Measurements from ENCODE around the gene TMEM134. TPM values are rescaled to one million over a fixed set of nuclear protein-coding genes. Genes with fewer than 3 reads are reported as not detected.
"Not testable (repeated sequence)": the region's sequence is repeated elsewhere in the genome, so short reads cannot be mapped to it uniquely, and the experiment has no call there.

Gene TMEM134
- total RNA-seq, 3 donors from 2014 or later (not counting 1 experiment from before 2014, with no cell fraction given) = 57.8 to 65.7 (median 61.2) TPM

GRCh38 chr11:67466367-67466766 is 2.7 kb downstream of the TMEM134 start:
- H3K27me3 Mint-ChIP-seq (ENCODE audit: low read depth in 2 of 2) = no peaks in the 10 kb centered on the region
- no peaks in the 10 kb centered on the region for H3K36me3 Mint-ChIP-seq
- H3K27ac ChIP-seq (ENCODE audit: low read length) = no peak overlapping the region
- H3K27ac Mint-ChIP-seq = peak overlapping the region; percentile 18 to 33
- no peak overlapping the region for H3K4me3 ChIP-seq (ENCODE audit: low read length)
- H3K9me3 Mint-ChIP-seq = no peaks in the 10 kb centered on the region
- intact Hi-C loops (cut with micrococcal nuclease) = loop anchor here (5.0 kb wide), 1 partner anchor 64 kb away; the partner anchor contains the start of genes PPP1CA and TBC1D10C
- no peaks in the 10 kb centered on the region for H3K9me3 ChIP-seq (ENCODE audit: control insufficient read depth, insufficient read depth, low read length)
- 96% methylated on average over 4 of the region's 5 CpGs for WGBS (ENCODE audit: insufficient coverage)
- peak overlapping the region; percentile 21 for H3K4me3 Mint-ChIP-seq
- no peak for ATAC-seq
- no peak for TF ChIP-seq CTCF (IDR thresholded peaks at IDR 0.05)
- H3K27me3 ChIP-seq (ENCODE audit: control insufficient read depth, insufficient read depth, low read length) = no peaks in the 10 kb centered on the region
- H3K36me3 ChIP-seq (ENCODE audit: control insufficient read depth, insufficient read depth, low read length) = peaks cover 6% of the 10 kb centered on the region
- peaks cover 12 to 37% of the 10 kb centered on the region in 2 donors for H3K4me1 Mint-ChIP-seq
- DNase-seq = no peak
- H3K4me1 ChIP-seq (ENCODE audit: control insufficient read depth, insufficient read depth, low read length) = peaks cover 42% of the 10 kb centered on the region

GRCh38 chr11:67465530-67465929 is 3.5 kb downstream of the TMEM134 start:
- Mint-ChIP-seq H3K27ac (peak overlapping the region; percentile 84 to 97), H3K4me1 (peaks cover 12 to 37% of the 10 kb centered on the region in 2 donors), H3K4me3 (peak overlapping the region; percentile 81)
- H3K27me3 Mint-ChIP-seq (ENCODE audit: low read depth in 2 of 2); H3K9me3 ChIP-seq (ENCODE audit: control insufficient read depth, insufficient read depth, low read length); ATAC-seq; H3K36me3 Mint-ChIP-seq; H3K9me3 Mint-ChIP-seq; H3K36me3 ChIP-seq (ENCODE audit: control insufficient read depth, insufficient read depth, low read length); DNase-seq; H3K27me3 ChIP-seq (ENCODE audit: control insufficient read depth, insufficient read depth, low read length): not testable (repeated sequence)
- Histone ChIP-seq H3K27ac (ENCODE audit: low read length) (peak overlapping the region; percentile 83), H3K4me3 (ENCODE audit: low read length) (peak overlapping the region; percentile 62), H3K4me1 (ENCODE audit: control insufficient read depth, insufficient read depth, low read length) (peaks cover 42% of the 10 kb centered on the region)
- WGBS (ENCODE audit: insufficient coverage) = 100% methylated on average over 2 of the region's 2 CpGs
- intact Hi-C loops (cut with micrococcal nuclease) = loop anchor here (5.0 kb wide), 1 partner anchor 63 kb away; the partner anchor contains the start of genes PPP1CA and TBC1D10C

- Mint-ChIP-seq H3K4me3 (peak overlapping the region; percentile 81), H3K4me1 (peaks cover 12 to 37% of the 10 kb centered on the region in 2 donors), H3K27ac (peak overlapping the region; percentile 84 to 97), H3K9me3 (no peaks in the 10 kb centered on the region), H3K36me3 (no peaks in the 10 kb centered on the region), H3K27me3 (ENCODE audit: low read depth in 2 of 2) (no peaks in the 10 kb centered on the region)
- Histone ChIP-seq H3K9me3 (ENCODE audit: control insufficient read depth, insufficient read depth, low read length) (no peaks in the 10 kb centered on the region), H3K27me3 (ENCODE audit: control insufficient read depth, insufficient read depth, low read length) (no peaks in the 10 kb centered on the region), H3K27ac (ENCODE audit: low read length) (peak overlapping the region; percentile 83), H3K4me1 (ENCODE audit: control insufficient read depth, insufficient read depth, low read length) (peaks cover 42% of the 10 kb centered on the region), H3K4me3 (ENCODE audit: low read length) (peak overlapping the region; percentile 62), H3K36me3 (ENCODE audit: control insufficient read depth, insufficient read depth, low read length) (peaks cover 6% of the 10 kb centered on the region)
- WGBS (ENCODE audit: insufficient coverage) = 72% methylated on average over 3 of the region's 3 CpGs
- ATAC-seq = no peak
- no peak for DNase-seq
- no peak for TF ChIP-seq CTCF (IDR thresholded peaks at IDR 0.05)
- intact Hi-C loops (cut with micrococcal nuclease) = loop anchor here (5.0 kb wide), 1 partner anchor 63 kb away; the partner anchor contains the start of genes PPP1CA and TBC1D10C
Observed at GRCh38 chr11:67465189-67465510, 3.9 kb downstream of the TMEM134 start.

- WGBS (ENCODE audit: insufficient coverage) = 8% methylated on average over 54 of the region's 56 CpGs
- Histone ChIP-seq H3K9me3 (ENCODE audit: control insufficient read depth, insufficient read depth, low read length) (no peaks in the 10 kb centered on the region), H3K27me3 (ENCODE audit: control insufficient read depth, insufficient read depth, low read length) (no peaks in the 10 kb centered on the region), H3K4me3 (ENCODE audit: low read length) (peak overlapping the region; percentile 62), H3K36me3 (ENCODE audit: control insufficient read depth, insufficient read depth, low read length) (peaks cover 6% of the 10 kb centered on the region), H3K27ac (ENCODE audit: low read length) (peak overlapping the region; percentile 85), H3K4me1 (ENCODE audit: control insufficient read depth, insufficient read depth, low read length) (peaks cover 40% of the 10 kb centered on the region)
- ATAC-seq (peak; percentile 82 to 91 (median 83)), DNase-seq (peak; percentile 89 to 95)
- Mint-ChIP-seq H3K9me3 (no peaks in the 10 kb centered on the region), H3K27ac (peak overlapping the region; percentile 84 to 97), H3K4me1 (peaks cover 12 to 42% of the 10 kb centered on the region in 2 donors), H3K4me3 (peak overlapping the region; percentile 81), H3K36me3 (no peaks in the 10 kb centered on the region), H3K27me3 (ENCODE audit: low read depth in 2 of 2) (no peaks in the 10 kb centered on the region)
- no peak for TF ChIP-seq CTCF (IDR thresholded peaks at IDR 0.05)
- intact Hi-C loops (cut with micrococcal nuclease) = loop anchor here (5.0 kb wide), 2 partner anchors 37 to 62 kb away; partner anchors contain the start of genes PPP1CA, RPS6KB2 and TBC1D10C
Observed at GRCh38 chr11:67464411-67465188, 4.5 kb downstream of the TMEM134 start.
